OCI-LY7 (cell line): ENCODE data around the gene TMEM222.

Source experiments
- EZH2phosphoT487 ChIP-seq: fragments of 200-600 bp; sonication (generic); IDR thresholded peaks from 2 replicates; pipeline ENCODE4 v1.6.1; 2018; ENCODE audit warnings: low read depth, borderline replicate concordance, mild to moderate bottlenecking, mixed run types, antibody characterized with exemption, low read length, moderate library complexity, mixed read lengths
- TF ChIP-seq, protein P1 (sequence below): fragments of 200-600 bp; sonication (generic); conservative IDR thresholded peaks from 2 replicates; pipeline ENCODE4 v1.5.1; 2014; ENCODE audit warnings: mild to moderate bottlenecking, antibody characterized with exemption, low read length, moderate library complexity, mixed read lengths

DNA sequence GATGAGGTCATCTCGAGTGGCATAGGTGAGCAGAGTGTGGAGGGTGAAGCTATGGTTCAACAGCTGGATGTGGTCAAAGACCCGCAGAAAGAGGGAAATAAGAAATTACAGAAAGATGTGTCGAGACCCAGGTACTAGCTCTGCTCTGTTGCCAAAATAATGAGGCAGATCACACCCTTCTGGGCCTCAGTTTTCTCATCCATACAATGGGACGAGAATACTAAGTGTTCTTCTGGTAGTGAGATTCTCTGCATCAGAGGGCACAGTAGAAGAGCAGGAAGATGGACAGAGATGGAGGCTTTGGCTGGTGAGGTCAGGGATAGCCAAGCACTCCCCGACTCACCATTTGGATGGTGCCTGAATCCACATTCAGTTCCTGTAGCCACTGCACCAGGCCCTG is 33.7 kb downstream of the TMEM222 start:
- no peak for TF ChIP-seq EZH2phosphoT487
- TF ChIP-seq, protein P1, sequence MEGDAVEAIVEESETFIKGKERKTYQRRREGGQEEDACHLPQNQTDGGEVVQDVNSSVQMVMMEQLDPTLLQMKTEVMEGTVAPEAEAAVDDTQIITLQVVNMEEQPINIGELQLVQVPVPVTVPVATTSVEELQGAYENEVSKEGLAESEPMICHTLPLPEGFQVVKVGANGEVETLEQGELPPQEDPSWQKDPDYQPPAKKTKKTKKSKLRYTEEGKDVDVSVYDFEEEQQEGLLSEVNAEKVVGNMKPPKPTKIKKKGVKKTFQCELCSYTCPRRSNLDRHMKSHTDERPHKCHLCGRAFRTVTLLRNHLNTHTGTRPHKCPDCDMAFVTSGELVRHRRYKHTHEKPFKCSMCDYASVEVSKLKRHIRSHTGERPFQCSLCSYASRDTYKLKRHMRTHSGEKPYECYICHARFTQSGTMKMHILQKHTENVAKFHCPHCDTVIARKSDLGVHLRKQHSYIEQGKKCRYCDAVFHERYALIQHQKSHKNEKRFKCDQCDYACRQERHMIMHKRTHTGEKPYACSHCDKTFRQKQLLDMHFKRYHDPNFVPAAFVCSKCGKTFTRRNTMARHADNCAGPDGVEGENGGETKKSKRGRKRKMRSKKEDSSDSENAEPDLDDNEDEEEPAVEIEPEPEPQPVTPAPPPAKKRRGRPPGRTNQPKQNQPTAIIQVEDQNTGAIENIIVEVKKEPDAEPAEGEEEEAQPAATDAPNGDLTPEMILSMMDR, result no peak
